Activated T-cell treated with anti-CD3 and anti-CD28 coated beads for 4 hours (primary cell): ENCODE data around the gene FUNDC2.
"Not testable (repeated sequence)": the region's sequence is repeated elsewhere in the genome, so short reads cannot be mapped to it uniquely, and the experiment has no call there.

Source experiments
- DNase-seq: peaks from one replicate; pipeline ENCODE4 v3.0.0-alpha.2; 2020

The FUNDC2 gene, protein sequence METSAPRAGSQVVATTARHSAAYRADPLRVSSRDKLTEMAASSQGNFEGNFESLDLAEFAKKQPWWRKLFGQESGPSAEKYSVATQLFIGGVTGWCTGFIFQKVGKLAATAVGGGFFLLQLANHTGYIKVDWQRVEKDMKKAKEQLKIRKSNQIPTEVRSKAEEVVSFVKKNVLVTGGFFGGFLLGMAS

DNA sequence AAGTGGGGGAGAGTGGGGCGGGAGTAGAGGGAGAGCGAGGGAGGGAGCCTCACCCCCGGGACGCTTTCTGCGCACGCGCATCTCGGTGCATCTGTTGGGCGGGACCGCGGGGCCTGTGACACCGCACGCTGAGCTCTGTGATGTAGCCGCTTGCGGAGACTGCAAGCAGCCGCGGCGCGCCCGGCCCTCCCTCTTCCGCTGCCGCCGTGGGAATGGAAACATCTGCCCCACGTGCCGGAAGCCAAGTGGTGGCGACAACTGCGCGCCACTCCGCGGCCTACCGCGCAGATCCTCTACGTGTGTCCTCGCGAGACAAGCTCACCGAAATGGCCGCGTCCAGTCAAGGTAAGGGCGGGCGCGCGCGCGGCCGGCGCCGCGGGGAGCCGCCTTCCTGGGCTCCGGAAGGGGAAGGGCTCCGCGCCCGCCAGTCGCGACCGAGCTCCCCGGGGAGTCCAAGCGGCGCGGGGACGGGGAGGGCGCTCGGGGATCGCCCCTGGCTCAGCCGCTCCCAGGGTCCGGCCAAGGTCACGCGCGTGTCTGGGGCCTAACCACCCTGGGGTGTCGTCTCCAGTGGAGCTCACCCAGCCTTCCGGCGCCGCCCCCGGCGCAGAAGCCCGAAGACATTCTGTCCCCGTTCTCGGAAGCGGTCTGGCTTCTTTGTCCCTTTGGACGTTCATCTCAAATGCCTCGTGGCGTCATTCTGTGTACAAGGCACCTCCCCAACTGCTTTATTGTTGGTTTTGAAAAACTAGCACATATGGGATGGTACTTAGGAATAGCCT is at the start of gene FUNDC2:
FUNDC2 (plus strand) TSS at position 118 of the 782 bp plus-strand sequence; CDS start at position 213, 95 bp downstream.
- DNase-seq = peak; percentile 83

DNA sequence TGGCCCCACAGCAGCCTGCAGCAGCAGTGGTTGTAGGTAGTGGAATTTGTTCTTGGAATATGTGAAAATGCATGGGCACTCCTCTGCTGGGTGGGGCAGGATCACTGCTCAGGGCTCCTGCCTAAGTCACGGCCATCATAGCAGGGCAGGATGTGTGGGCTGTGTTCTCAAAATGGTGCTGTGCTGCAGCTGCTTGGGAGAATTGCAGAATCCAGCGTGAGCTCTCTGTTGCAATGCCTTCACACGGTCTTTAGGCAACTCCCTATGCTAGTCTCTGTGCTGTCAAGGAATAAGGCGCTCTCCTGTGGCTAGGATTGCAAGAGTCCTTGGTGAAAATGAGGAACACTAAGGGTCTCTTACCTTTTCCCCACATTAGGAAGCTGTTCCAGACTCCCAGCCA is 47.0 kb upstream of the FUNDC2 start:
- DNase-seq = no peak

DNA sequence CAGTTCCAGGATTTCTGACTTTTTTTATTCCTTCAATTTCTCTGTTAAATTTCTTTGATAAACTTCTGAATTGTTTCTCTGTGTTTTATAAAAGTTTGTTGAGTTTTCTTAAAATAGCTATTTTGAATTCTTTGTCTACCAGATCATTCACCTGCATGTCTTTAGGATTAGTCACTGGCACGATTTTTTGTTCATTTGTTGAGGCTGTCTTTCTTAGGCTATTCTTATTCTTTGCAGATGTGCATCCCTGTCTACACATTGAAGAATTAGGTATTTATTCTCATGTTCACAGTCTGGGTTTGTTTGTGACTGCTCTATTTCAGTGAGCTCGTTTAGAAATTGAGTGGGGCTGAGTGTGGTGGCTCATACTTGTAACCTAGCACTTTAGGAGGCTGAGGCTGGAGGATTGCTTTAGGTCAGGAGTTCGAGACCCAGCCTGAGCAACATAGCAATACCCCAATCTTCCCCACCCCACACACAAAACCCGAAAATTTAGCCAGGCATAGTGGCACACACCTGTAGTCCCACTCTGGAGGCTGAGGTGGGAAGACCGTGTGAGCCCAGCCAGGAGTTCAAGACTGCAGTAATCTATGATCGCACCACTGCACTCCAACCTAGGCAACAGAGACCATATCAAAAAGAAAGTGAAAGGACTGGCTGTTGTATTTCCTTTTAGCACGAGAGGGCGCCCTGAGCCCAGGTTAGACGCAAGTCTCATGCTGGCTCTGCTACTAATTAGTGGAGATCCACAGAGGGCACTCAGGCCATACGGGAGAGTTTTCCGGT is 46.1 kb upstream of the FUNDC2 start:
- DNase-seq = peak; percentile 67

DNA sequence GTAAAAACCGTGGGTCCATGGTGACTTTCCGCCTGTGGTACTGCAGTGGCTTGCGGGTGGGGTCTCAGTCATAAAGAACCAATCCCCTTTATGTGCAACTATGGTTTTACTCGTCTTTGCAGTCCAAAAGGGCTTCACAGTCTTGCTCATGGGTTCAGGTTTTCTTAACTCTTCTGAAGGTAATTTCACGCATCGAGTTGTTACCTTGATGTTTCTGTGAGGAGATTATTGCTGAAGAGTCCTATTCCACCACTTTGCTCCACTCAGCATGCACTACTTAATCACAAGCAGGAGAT is 45.6 kb upstream of the FUNDC2 start:
- DNase-seq = no peak

DNA sequence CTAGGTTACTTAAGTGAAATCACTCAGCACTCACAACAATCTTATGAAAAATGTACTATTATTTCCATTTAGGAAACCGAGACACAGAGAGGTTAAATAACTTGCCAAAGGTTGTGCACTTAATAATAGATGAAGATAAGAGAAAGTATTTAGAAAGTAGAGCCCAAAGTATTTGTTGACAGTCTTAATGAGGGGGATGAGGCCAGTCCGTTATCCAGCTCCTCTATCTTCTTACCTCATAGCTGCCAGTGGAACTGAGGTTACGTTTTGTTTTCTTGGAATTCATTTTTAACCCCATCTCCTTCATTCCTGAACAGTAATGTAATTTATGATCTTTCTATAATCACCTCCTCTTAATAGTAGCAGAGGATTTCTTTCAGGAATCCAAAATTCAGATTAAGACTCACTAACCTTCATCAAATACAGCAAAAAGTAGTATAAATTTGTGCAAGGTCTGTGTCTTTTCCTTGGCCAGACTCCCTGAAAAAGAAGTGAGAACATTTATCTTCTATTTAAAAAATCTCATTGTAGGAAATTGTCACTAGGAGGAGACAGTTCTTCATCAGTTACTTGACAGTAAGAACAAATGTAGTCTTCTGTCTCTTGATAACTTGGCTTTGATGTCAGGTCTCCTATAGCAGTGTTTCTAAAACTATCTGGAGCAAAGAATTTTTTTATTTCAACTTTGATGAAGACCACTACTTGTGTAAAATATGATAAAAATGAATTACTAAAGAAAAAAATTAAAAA is 39.6 kb upstream of the FUNDC2 start:
- DNase-seq = no peak

DNA sequence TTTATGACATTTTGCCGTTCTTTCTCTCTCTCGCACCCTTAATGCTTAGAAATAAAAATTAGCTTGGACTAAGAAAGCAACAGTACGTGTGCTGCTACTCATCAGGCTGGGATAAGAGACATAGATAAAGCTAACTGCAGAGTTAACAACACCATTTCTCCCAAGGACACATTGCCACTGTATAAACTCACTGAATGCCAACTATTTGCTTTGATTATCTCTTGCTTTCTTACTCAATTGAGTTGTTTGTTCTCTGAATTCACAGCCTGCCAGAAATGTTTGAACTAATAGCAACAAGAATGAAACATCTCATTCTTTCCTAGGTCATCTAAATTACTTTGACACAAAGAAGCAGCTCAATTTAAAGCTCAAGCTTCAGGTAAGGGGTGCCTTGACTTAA is 38.7 kb upstream of the FUNDC2 start:
- no peak for DNase-seq

DNA sequence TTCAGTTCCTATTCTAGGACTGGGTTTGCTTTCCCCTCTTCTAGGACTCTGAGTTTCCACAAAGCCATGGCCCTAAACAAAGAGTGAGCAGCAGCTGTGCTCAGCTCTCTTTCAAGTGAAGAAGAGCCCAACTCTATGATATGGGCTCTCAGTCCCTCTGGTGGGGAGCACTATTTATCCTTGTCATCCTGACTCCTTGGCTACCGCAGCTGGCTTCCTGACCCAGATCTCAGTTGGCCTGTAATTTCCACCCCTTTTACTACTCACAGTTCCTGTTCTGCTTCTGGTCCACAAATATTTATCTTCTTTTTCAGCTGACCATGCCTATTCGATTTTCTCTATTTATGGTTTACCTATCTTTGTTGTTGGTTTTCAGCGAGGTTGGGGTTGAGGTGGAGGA is 37.9 kb upstream of the FUNDC2 start:
- no peak for DNase-seq

DNA sequence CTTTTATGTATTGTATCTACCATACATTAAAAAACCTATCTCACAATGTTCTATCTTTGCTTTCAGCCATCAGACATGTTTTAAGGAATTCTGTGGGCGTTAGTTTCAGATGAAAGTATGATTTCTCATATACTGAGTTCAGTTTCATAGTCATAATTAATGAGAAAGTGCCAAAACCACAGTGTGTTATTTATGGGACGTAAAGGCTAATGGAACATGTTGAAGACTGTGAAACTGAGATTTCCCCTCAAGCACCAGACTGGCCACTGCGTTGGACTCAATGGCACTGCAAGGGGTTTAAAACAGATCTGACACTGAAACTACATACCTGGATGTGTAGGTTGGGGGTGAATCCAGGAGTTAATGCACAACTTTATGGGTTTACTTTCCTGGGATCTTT is 36.1 kb upstream of the FUNDC2 start:
- DNase-seq = no peak

DNA sequence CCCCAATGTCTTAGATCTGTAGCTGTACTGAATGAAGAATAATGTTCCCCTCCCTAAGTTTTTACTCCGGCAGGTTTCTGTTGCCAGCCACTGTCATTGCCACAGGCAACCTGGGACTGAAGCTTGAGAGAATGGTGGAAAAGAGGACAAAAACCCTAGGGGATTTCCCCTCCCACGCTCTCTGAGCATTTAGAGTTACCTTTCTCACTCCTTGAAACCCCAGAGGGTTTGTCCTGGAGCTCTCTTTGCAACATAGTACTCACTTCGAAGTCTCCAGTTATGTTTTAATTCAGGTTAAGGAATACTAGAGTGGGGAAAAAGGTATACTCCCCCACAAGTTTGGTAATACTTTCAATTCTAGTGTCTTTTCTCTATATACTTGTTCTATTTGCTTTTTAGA is 35.6 kb upstream of the FUNDC2 start:
- DNase-seq = no peak

DNA sequence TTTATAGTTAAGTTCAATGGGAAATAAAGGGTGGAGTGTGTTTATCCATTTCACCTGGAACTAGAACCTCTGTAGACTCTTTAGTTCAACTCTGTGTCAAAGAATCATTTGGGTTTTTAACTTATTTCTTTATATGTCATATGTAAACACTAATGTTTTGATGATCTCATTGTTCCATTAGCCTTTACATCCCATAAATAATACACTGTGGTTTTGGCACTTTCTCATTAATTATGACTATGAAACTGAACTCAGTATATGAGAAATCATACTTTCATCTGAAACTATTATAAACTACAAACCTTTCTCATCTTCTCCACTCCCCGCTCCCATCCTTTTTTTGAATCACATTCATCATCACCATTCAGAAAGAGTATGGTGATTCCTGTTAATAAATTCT is 35.2 kb upstream of the FUNDC2 start:
- DNase-seq = no peak

DNA sequence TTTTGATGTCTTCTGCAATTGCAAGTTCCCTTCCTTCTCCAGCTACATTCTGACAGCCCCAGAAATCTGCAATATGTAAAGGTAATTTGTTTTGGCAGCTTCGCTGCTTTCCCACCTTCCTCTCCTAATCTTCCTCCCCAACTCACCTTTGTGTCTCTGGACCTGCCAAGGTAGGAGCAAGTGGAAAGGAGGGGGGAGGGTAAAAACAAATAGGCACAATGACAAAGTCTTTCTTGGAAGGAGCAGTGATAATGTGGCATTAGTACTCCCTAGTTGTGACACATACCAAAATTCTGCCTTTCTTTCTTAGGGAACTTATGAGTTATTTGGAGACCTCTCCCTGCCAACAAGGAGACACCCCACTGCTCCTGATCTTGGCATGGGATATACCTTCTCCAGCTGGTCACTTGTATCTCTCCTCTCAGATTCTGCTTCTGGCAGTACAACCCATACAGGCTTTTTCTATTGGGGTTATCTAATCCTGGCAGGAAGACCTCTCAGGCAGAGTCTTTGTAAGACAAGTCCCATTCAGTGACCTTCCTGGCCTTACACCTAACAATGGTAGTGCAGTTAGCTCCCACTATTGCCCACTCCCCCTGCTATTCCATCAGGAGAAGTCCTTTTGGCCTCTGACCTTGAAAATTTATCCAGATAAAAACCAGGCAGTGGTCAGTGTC is 28.3 kb upstream of the FUNDC2 start:
- DNase-seq = no peak

DNA sequence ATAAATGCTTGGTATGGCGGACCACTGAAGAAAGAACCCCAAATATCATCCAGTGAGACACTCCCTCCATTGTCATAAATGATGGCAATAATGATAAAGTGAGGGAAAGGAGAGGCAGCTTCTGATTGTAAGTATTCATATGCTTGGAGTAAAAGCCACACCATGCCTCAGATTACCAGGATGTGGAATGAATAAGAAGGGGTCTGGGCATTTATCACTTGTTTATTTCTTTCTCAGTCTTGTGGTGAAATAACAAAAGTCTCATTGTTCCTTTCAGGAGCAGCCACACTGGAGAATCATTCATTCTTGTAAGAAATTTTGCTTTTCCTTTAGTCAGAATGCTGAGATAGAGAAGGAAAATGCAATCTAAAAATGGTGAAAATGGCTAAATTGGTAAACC is 25.8 kb upstream of the FUNDC2 start:
- no peak for DNase-seq

DNA sequence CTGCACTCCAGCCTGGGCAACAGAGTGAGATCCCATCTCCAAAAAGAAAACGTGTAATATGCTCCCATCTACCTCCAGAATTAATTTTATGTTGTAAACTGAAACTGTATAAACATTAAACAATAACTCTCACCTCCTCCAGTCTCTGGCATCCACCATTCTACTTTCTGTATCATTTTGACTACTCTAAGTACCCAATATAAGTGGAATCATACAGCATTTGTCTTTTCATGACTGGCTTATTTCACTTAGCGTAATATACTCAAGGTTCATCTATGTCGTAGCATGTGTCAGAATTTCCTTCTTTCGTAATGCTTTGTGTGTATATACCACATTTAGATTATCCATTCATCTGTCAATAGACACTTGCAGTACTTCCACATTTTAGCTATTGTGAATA is 24.8 kb upstream of the FUNDC2 start:
- DNase-seq = no peak

DNA sequence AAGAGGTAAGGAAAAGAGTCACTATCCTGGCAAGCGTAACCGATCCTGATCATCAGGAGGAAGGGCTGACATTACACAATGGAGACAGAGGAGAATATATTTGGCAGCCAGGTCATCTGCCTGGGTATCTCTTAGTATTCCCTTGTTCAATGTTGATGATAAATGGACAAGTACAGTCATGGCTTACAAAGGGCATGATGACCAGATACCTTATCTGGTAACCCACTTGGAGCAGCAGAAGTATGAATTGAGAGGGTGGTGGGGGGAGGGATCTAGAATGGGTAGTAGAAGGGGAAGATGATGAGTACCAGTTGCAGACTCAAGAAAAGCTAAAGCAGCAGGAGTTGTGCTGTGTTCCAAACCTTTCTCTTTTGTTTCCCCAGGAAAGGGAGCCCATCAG is 21.5 kb upstream of the FUNDC2 start:
- no peak for DNase-seq

DNA sequence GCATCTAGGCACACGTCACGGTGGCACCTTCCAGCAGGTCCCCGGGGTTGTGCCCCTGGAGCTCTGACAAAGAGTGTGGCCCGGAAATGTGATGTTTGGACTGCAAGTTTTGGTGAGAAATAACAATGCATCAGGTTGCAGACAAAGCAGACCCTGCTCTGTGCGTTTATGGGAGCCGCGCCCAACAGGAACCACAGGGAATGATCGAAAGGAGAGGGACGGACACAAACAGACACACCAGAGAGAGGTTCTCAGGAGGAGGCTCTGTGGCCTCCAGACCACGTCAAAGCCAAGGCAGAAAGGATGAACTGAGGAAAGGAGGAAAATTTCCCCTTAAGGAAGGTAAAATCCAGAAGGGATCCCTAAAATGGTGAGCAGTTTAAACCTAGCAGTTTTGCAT is 20.3 kb upstream of the FUNDC2 start:
- not testable (repeated sequence) for DNase-seq

DNA sequence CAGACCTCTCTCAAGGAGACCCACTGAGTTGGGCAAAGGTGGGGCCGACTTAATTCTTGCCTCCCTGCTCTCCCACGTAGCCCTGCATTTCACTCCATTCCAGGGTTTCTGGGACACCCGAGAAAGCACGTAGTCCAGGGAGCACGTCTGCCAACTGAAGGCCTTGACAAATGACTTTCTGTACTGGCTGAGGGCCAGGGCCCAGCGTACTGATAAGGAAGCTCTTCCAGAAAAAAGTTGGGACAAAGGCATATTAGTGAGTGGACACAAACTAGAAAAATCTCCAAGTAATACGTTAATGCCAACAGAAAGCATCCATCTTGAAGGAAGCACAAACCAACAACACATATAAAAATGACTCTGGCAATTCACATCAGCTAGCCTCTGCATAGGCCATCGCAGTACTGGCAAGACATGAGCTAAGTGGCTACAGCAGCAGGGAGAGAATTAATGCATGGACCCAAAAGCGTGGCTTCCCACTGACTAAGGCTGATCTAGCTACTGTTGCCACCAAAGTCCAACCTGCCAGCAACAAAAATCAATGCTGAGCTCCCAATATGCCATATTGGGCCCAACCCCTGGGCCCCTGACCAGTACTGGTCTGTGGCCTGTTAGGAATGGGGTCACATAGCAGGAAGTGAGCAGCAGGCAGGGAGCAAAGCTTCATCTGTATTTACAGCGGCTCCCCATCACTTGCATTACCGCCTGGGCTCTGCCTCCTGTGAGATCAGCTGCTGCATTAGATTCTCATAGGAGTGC is 19.6 kb upstream of the FUNDC2 start:
- DNase-seq = not testable (repeated sequence)

DNA sequence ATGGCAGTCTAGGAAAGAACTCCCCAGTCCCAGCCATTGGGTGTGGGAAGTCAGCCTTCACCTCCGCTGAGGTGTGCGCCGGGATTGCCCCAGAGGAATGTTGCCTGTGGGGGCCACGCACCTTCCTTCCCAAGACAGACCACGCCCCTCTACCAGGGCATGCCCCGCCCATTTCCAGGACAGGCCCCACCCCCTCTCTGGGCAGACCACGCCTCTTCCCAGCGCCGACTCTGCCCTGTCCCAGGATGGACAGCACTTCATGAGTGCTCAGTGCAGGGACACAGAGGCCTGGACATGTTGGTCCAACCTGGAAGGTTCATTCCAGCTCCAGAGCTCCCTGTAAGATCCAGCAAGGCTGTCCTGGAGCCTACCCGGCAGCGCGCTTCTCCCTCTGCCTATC is 18.1 kb upstream of the FUNDC2 start:
- not testable (repeated sequence) for DNase-seq

DNA sequence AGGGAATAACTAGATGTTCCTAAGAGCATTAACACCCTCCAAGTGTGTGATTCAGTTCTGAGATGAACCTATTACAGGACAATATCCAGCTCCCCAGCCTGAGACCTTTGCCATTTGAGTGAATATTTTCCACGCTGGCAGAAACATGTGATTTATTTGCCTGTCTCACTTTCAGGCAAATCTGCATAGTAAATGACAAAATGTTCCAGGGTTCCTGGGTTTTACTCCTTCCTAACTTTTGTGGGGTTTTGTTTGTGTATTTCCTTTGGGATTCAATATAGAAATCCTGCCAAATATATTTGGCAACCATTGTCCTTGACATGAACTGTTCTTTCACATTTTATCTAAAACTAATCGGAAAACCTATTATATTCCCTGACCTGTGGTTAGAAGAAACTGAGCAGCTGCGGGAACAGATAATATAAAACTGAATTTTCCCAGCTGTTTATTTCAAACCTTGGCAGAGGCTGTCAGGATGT is 16.6 kb upstream of the FUNDC2 start:
- no peak for DNase-seq

DNA sequence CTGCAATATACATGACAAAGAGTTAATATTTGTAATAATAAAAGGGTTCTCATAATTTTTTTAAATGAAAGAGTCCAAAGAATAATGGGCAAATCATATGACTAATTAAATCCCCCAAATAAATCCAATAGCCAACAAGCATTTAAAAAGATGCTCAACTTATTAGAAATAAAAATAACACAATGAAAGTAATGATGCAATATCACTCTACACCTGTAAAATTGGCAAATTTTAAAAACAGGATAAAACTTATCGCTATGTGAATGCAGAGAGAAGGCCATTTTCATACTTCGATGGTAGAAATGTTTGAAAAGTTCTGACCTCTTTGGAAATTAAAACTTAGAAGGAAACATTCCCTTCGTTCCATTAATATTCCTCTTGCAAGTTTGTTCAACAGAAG is 6.1 kb upstream of the FUNDC2 start:
- no peak for DNase-seq

DNA sequence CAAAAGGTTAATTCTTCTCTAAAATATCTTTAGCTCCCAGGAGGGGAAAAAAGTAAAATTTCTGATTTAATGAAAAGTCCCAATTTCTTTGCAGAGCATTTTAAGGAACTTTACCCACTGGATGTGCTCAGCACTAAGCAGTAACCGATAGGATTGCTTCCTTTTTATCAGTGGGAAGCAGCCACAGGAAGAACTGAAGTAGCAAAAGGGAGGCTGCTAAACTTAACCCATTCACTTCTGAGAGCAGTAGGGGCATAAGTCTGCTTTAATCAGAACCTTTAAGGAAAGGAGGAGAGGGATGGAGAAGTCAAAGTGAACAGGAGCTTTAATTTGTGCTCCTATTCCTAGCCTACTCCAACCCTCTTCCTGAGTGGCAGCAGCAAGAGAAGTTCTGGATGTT is 4.1 kb upstream of the FUNDC2 start, which contains the start of gene F8:
F8 (minus strand) TSS at position 139 of the 400 bp plus-strand sequence. CDS start 171 bp downstream, outside the sequence.
- no peak for DNase-seq

DNA sequence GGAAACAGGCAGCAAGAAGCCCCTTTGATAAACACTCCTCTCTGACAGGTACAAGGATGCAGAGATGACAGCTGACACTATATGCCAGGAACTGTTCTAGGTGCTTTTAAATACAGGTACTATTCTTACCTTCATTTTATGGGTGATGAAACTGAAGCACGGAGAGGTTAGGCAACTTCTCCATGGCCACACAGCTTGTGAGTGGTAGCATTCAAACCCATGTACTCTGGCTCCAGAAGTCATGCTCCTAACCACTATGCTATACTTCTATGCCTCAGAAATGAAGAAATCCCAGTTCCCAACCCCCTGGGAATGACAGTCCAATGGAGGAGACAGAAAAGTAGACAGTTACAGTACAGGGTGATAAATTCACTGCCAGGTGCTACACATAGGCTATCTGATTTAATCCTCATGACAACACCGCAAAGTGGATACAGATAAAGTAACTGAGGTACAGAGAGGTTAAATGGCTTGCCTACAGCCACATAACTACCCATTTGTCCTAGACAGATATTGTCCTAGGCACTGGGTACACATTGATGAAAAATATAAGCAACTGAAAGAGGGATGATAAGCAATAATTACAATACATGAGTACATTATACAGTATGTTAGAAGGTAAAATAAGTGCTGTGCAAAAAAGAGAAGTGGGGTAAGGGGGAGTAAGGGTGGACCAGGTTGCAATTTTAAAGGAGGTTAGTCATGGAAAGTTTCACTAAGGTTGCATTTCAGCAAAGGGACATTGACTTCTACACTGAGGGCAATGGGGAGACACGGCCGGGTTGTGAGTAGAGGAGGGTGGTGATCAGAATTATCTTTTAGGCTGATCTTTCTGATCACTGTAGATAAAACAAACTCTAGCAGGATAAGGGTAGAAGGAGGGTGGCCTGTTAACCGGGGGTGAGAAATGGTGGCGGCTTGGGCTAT is 2.5 kb upstream of the FUNDC2 start:
- no peak for DNase-seq
